SK-N-SH (cell line): Measurements from ENCODE around the gene IL21R. TPM values are rescaled to one million over a fixed set of nuclear protein-coding genes. Genes with fewer than 3 reads are reported as not detected.
A peak's percentile ranks its signal among the peaks of the same experiment; 100 is the strongest.

Experiments
- CTCF ChIA-PET: fragments of 300-600, 350-600 bp; formaldehyde crosslinking; extraction: SDS; loops from one replicate; lab custom pipeline; 2021; lab: Yijun Ruan, JAX
- POLR2A ChIA-PET: fragments of 350-600 bp; sonication (Branson Sonifier 250); formaldehyde crosslinking; extraction: SDS; loops from one replicate; lab custom pipeline; 2020; ENCODE audit warnings: antibody characterized with exemption, inconsistent platforms; lab: Yijun Ruan, JAX
- DNase-seq: peaks from one replicate; pipeline ENCODE4 v3.0.0; 2012
- H2AFZ ChIP-seq: fragments of 200-600 bp; sonication (generic); 2 replicates; pipeline ENCODE4 v1.8.1; 2016; ENCODE audit warnings: antibody characterized with exemption, mild to moderate bottlenecking, low read depth
- H3F3A ChIP-seq: fragments of 200-600 bp; sonication (generic); replicated peaks from 2 replicates; pipeline ENCODE3; 2016; ENCODE audit warnings: antibody characterized with exemption, mild to moderate bottlenecking; ENCODE audit not compliant: insufficient read depth
- H3K27ac ChIP-seq, 2 experiments: fragments of 200-500 bp in 1 of 2; fragments of 200-600 bp in 1 of 2; sonication (Bioruptor generic) in 1 of 2; sonication (generic), shearing (Covaris generic) in 1 of 2; 2 replicates each; pipeline versions ENCODE4 v1.5.1 to v1.6.1; 2014 to 2016; ENCODE audit warnings: low read depth in 2 of 2, inconsistent platforms in 1 of 2, low read length in 1 of 2, mild to moderate bottlenecking in 1 of 2, mixed read lengths in 1 of 2
- H3K27me3 ChIP-seq: fragments of 200-600 bp; sonication (generic), shearing (Covaris generic); 2 replicates; pipeline ENCODE4 v1.6.1; 2016; ENCODE audit warnings: mixed run types; ENCODE audit not compliant: insufficient read depth
- H3K36me3 ChIP-seq, 2 experiments: fragments of 200-500 bp in 1 of 2; fragments of 200-600 bp in 1 of 2; sonication (Bioruptor generic) in 1 of 2; sonication (generic) in 1 of 2; replicated peaks in 1 of 2; 2 replicates each; pipeline versions ENCODE3 to v1.5.1; 2014 to 2016; ENCODE audit warnings: low read length in 1 of 2, mild to moderate bottlenecking in 1 of 2; ENCODE audit not compliant: insufficient read depth in 2 of 2, control insufficient read depth in 1 of 2
- H3K4me1 ChIP-seq, 2 experiments: fragments of 200-500 bp in 1 of 2; fragments of 200-600 bp in 1 of 2; sonication (Bioruptor generic) in 1 of 2; sonication (generic), shearing (Covaris generic) in 1 of 2; 2 replicates each; pipeline versions ENCODE4 v1.5.1 to v1.6.1; 2014 to 2016; ENCODE audit warnings: low read depth in 1 of 2, low read length in 1 of 2, mixed run types in 1 of 2; ENCODE audit not compliant: insufficient read depth in 2 of 2, control insufficient read depth in 1 of 2
- H3K4me2 ChIP-seq: fragments of 200-600 bp; sonication (generic), shearing (Covaris generic); 2 replicates; pipeline ENCODE4 v1.6.1; 2017; ENCODE audit warnings: mixed run types
- H3K4me3 ChIP-seq, 2 experiments: fragments of 200-500 bp in 1 of 2; fragments of 200-600 bp in 1 of 2; sonication (Bioruptor generic) in 1 of 2; sonication (generic), shearing (Covaris generic) in 1 of 2; 2 replicates each; pipeline versions ENCODE4 v1.5.1 to v1.8.1; 2014 to 2016; ENCODE audit warnings: low read depth in 2 of 2, inconsistent platforms in 1 of 2, low read length in 1 of 2, mild to moderate bottlenecking in 1 of 2, mixed read lengths in 1 of 2, moderate library complexity in 1 of 2
- H3K79me2 ChIP-seq: fragments of 200-600 bp; sonication (generic); 2 replicates; pipeline ENCODE4 v1.8.1; 2017; ENCODE audit warnings: mild to moderate bottlenecking; ENCODE audit not compliant: insufficient read depth
- H3K9ac ChIP-seq: fragments of 200-600 bp; sonication (generic); 2 replicates; pipeline ENCODE4 v1.6.1; 2017; ENCODE audit warnings: mixed run types
- H3K9me2 ChIP-seq: fragments of 200-600 bp; sonication (generic); 2 replicates; pipeline ENCODE4 v1.6.1; 2017; ENCODE audit warnings: mixed run types
- H3K9me3 ChIP-seq: fragments of 200-600 bp; sonication (generic); 2 replicates; pipeline ENCODE4 v1.6.1; 2017; ENCODE audit warnings: mixed run types, mild to moderate bottlenecking, moderate library complexity
- H4K20me1 ChIP-seq: fragments of 200-600 bp; sonication (generic); 2 replicates; pipeline ENCODE4 v1.6.1; 2017; ENCODE audit warnings: mild to moderate bottlenecking, mixed run types; ENCODE audit not compliant: insufficient read depth
- ELF1 ChIP-seq: IDR thresholded peaks from 2 replicates; pipeline ENCODE4 v1.4.0; 2012
- FOXJ3 ChIP-seq: sonication (generic); formaldehyde crosslinking; IDR thresholded peaks from 2 replicates; pipeline ENCODE4 v1.5.1; 2020; ENCODE audit warnings: mild to moderate bottlenecking, missing genetic modification reagents
- GATA2 ChIP-seq: sonication (generic); formaldehyde crosslinking; IDR thresholded peaks from 2 replicates; pipeline ENCODE4 v1.5.0; 2020; ENCODE audit warnings: mild to moderate bottlenecking, missing genetic modification reagents
- MEF2A ChIP-seq: IDR thresholded peaks from 2 replicates; pipeline ENCODE4 v1.4.0; 2012; ENCODE audit warnings: low read depth, borderline replicate concordance
- MXI1 ChIP-seq: IDR thresholded peaks from 2 replicates; pipeline ENCODE4 v1.6.1; 2012; ENCODE audit warnings: mild to moderate bottlenecking, low read depth, low read length, improper control_type of control experiment
- POLR2AphosphoS5 ChIP-seq: IDR thresholded peaks from 2 replicates; pipeline ENCODE4 v1.6.1; 2012; ENCODE audit warnings: low read depth, low read length
- RAD21 ChIP-seq: IDR thresholded peaks from 2 replicates; pipeline ENCODE4 v1.6.1; 2012; ENCODE audit warnings: mild to moderate bottlenecking, low read length
- REST ChIP-seq: IDR thresholded peaks from 2 replicates; pipeline ENCODE4 v1.6.1; 2012; ENCODE audit warnings: mild to moderate bottlenecking, low read depth, low read length, moderate library complexity
- RXRA ChIP-seq: IDR thresholded peaks from 2 replicates; pipeline ENCODE4 v1.4.0; 2012; ENCODE audit warnings: low read depth, mild to moderate bottlenecking, borderline replicate concordance
- TAF1 ChIP-seq: IDR thresholded peaks from 2 replicates; pipeline ENCODE4 v1.6.1; 2012; ENCODE audit warnings: low read depth, mild to moderate bottlenecking, low read length, moderate library complexity, borderline replicate concordance
- YY1 ChIP-seq: IDR thresholded peaks from 2 replicates; pipeline ENCODE4 v1.4.0; 2012; ENCODE audit warnings: low read depth, mild to moderate bottlenecking
- WGBS: methylation state at CpG from one replicate; pipeline ENCODE4 v1.1.6; 2017; ENCODE audit warnings: low lambda C conversion rate; 5-methylcytosine and 5-hydroxymethylcytosine counted together
- polyA plus RNA-seq, 3 experiments: library from polyadenylated mRNA; depleted of rRNA; stranded (reverse); fragments of >200 nt; gene quantifications; 2 replicates each; pipeline ENCODE4 v1.2.3, GENCODE V29; 2012
- TF ChIP-seq, protein P1 (sequence below): IDR thresholded peaks from 2 replicates; pipeline ENCODE4 v1.4.0; 2012; ENCODE audit warnings: low read depth, borderline replicate concordance
- TF ChIP-seq, protein P2 (sequence below): fragments of 150-350 bp; IDR thresholded peaks from 2 replicates; pipeline ENCODE4 v1.6.1; 2017; ENCODE audit warnings: antibody characterized with exemption, low read length, low read depth, borderline replicate concordance
- TF ChIP-seq, protein P3 (sequence below): IDR thresholded peaks from 2 replicates; pipeline ENCODE4 v1.4.0; 2012; ENCODE audit warnings: low read depth, borderline replicate concordance

IL21R gene
- polyA plus RNA-seq, 1 of the 3 experiments (the other 2 are of a cell fraction): 0.13 TPM

DNA sequence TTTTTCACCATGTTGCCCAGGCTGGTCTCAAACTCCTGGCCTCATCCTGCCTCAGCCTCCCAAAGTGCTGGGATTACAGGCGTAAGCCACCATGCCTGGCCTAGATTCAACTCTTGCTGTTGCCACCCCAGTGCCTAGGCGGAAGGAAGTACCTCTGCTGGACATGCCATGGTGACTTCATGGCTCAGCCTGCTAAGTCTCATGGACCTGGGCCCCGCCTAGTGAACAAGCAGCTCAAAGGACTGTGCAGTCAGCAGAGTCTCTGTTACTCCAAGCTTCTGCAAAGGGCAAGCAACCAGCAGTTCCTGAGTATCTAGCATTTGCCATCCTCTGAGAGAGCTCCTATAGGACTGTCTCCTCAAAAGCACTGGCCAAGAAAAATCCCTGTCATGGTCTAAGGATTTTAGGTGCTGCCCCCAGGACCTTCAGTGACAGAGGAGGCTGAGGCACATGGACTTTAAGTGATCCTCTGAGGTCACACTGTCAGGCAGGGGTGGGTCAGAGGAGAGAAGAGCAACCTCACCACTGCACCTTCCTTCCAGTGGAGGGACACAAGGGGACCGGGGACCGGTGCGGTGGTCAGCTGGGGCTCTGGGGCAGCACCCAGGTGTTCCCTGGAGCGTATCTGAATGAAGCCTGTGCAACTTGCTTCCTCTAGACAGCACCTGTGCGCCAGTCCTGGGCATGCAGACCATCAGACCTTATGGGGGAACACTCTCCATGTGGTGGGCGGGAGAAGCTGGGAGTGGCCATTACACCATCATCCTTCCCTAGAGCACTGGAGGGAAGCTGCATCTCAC, 71.3 kb downstream of the IL21R start:
- DNase-seq: no peak
- H4K20me1 ChIP-seq: no peaks in the 10 kb centered on the region
- POLR2A ChIA-PET: no interaction called here
- no peak overlapping the region for H2AFZ ChIP-seq
- WGBS: 98% methylated on average over 6 of the region's 9 CpGs
- no peaks in the 10 kb centered on the region for H3K9me2 ChIP-seq
- H3K36me3 ChIP-seq: peaks cover 45 to 70% of the 10 kb centered on the region in 2 experiments
- H3K4me3 ChIP-seq: no peak overlapping the region
- no peaks in the 10 kb centered on the region for H3K27me3 ChIP-seq
- H3K4me2 ChIP-seq: no peak overlapping the region
- no peak overlapping the region for H3K9ac ChIP-seq
- no peak overlapping the region for H3K27ac ChIP-seq
- TF ChIP-seq MEF2A (no peak), POLR2AphosphoS5 (no peak)
- TF ChIP-seq, all 33 proteins: peak for 0
- CTCF ChIA-PET: interaction anchor here (1.0 to 1.3 kb wide), 2 partner anchors 15 to 394 kb away, joined by 3 read pairs; no protein-coding TSS in a partner anchor
- H3K9me3 ChIP-seq: no peaks in the 10 kb centered on the region
- H3F3A ChIP-seq: peaks cover 23% of the 10 kb centered on the region
- peaks cover 0 to 24% of the 10 kb centered on the region in 2 experiments; a peak in 2 of 4 replicates for H3K4me1 ChIP-seq
- H3K79me2 ChIP-seq: no peaks in the 10 kb centered on the region

DNA sequence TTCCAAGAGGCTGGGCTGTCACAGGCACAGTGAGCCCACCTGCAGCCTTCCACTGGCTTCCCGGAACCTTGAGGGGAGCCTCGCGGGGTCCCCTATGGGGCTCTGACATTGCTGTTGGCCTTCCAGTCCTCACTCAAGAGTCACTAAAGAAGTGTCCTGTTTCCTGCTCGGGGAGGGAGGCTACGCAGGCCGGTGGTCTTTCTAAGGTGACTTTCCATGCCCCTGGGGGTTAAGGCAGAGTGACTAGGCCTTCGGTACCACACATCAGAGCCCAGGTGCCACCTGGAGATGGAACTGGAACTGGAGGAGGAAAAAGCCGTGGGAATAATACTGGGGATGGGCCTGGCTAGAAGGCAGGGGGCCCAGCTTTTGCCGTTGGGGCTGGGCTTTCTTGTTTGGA, 72.1 kb downstream of the IL21R start:
- Histone ChIP-seq H3K9me2 (no peaks in the 10 kb centered on the region), H3K79me2 (no peaks in the 10 kb centered on the region), H2AFZ (no peak overlapping the region), H3K4me3 (no peak overlapping the region), H3K4me1 (peaks cover 0 to 24% of the 10 kb centered on the region in 2 experiments; a peak in 2 of 4 replicates), H3K27me3 (no peaks in the 10 kb centered on the region), H3K4me2 (no peak overlapping the region), H3F3A (peaks cover 25% of the 10 kb centered on the region), H4K20me1 (no peaks in the 10 kb centered on the region), H3K9me3 (no peaks in the 10 kb centered on the region), H3K9ac (no peak overlapping the region), H3K27ac (0 out of 4 replicates have a peak overlapping the region, but pooled peaks of 1 of the 2 experiments have one; percentile 97), H3K36me3 (peaks cover 45 to 71% of the 10 kb centered on the region in 2 experiments)
- 100% methylated on average over 2 of the region's 9 CpGs for WGBS
- DNase-seq: no peak
- CTCF ChIA-PET: interaction anchor here (1.3 kb wide), 1 partner anchor 394 kb away, joined by 3 read pairs; no protein-coding TSS in a partner anchor
- POLR2A ChIA-PET: no interaction called here
- TF ChIP-seq, protein P1, sequence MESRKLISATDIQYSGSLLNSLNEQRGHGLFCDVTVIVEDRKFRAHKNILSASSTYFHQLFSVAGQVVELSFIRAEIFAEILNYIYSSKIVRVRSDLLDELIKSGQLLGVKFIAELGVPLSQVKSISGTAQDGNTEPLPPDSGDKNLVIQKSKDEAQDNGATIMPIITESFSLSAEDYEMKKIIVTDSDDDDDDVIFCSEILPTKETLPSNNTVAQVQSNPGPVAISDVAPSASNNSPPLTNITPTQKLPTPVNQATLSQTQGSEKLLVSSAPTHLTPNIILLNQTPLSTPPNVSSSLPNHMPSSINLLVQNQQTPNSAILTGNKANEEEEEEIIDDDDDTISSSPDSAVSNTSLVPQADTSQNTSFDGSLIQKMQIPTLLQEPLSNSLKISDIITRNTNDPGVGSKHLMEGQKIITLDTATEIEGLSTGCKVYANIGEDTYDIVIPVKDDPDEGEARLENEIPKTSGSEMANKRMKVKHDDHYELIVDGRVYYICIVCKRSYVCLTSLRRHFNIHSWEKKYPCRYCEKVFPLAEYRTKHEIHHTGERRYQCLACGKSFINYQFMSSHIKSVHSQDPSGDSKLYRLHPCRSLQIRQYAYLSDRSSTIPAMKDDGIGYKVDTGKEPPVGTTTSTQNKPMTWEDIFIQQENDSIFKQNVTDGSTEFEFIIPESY: no peak
- no peak for TF ChIP-seq RAD21
- no peak for TF ChIP-seq GATA2 (CRISPR knock-in tag)
- no peak for TF ChIP-seq MXI1
- no peak for TF ChIP-seq TAF1
- TF ChIP-seq, protein P2, sequence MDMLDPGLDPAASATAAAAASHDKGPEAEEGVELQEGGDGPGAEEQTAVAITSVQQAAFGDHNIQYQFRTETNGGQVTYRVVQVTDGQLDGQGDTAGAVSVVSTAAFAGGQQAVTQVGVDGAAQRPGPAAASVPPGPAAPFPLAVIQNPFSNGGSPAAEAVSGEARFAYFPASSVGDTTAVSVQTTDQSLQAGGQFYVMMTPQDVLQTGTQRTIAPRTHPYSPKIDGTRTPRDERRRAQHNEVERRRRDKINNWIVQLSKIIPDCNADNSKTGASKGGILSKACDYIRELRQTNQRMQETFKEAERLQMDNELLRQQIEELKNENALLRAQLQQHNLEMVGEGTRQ: no peak
- no peak for TF ChIP-seq MEF2A
- TF ChIP-seq, protein P3, sequence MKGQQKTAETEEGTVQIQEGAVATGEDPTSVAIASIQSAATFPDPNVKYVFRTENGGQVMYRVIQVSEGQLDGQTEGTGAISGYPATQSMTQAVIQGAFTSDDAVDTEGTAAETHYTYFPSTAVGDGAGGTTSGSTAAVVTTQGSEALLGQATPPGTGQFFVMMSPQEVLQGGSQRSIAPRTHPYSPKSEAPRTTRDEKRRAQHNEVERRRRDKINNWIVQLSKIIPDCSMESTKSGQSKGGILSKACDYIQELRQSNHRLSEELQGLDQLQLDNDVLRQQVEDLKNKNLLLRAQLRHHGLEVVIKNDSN: no peak
- no peak for TF ChIP-seq REST
- no peak for TF ChIP-seq ELF1
- TF ChIP-seq YY1: no peak
- no peak for TF ChIP-seq FOXJ3 (CRISPR knock-in tag)
- TF ChIP-seq RXRA: no peak
